ENCODE results near the gene PRODH.
"Not testable (repeated sequence)": the region's sequence is repeated elsewhere in the genome, so short reads cannot be mapped to it uniquely, and the experiment has no call there.

The PRODH gene

DNA sequence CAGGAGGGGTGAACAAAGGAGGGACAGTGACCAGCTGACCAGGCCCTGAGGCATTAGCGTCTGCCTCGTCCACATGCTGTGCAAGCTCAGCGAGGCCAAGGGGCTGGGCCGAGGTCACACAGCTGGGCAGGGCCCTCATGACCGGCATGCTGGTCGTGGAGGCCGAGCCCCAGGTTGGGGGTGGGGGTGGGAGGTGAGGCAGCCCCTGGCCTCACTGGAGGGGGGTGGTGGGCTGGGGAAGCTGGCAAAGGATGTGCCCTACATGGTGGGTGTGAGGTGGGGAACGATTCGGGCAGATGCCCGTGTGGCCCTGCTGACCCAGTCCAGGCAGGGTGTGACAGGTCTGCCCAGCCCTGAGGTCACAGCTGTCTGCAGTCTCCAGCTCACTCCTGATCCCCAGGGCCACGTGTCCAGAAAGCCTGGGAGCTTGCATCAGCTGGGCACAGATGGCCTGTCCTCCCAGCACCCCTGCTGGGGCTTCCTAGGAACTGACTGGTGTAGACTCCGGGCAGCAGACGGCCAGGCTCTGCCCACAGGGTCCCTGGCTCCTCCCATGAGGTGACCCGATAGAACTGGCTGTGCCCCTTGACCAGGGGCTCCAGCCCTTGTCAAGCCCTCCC is 31.4 kb upstream of the PRODH start:
- 66 to 79% methylated on average over 10 to 13 of the region's 14 CpGs for WGBS, 2 experiments (ENCODE audit: insufficient coverage in 2 of 2)
- not testable (repeated sequence) for H3K27ac ChIP-seq (ENCODE audit: low read depth, low read length, severe bottlenecking); H3K4me3 ChIP-seq (ENCODE audit: extremely low read depth, insufficient read depth, low read length, poor library complexity, severe bottlenecking)

DNA sequence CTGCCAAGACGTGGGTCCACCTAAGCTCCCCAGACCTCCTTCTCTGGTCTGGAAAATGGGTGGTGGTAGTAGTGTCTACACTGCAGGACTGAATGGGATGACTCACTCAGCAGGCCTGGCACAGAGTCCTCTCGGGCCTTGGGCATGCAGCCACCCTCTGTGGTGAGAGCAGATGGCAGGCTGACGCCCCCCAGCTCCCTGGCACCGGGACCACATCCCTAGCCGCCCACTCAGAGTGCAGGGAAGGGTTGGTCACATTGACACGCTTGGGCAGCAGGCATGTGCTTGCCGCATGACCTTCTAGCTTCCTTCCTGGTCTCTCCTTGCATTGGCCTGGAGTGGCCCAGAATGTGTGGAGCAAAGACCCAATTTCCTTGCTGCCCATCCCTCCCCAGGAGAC is 30.7 kb upstream of the PRODH start:
- 85 to 93% methylated on average over 6 to 7 of the region's 7 CpGs for WGBS, 2 experiments (ENCODE audit: insufficient coverage in 2 of 2)

More for the DNA sequence above, 31.4 kb upstream of the PRODH start:
- not testable (repeated sequence) for H3K9me3 ChIP-seq (ENCODE audit: control insufficient read depth, low read length); H3K36me3 ChIP-seq (ENCODE audit: control insufficient read depth, insufficient read depth, low read length); H3K4me1 ChIP-seq (ENCODE audit: control insufficient read depth, insufficient read depth, low read length, poor library complexity, severe bottlenecking)

DNA sequence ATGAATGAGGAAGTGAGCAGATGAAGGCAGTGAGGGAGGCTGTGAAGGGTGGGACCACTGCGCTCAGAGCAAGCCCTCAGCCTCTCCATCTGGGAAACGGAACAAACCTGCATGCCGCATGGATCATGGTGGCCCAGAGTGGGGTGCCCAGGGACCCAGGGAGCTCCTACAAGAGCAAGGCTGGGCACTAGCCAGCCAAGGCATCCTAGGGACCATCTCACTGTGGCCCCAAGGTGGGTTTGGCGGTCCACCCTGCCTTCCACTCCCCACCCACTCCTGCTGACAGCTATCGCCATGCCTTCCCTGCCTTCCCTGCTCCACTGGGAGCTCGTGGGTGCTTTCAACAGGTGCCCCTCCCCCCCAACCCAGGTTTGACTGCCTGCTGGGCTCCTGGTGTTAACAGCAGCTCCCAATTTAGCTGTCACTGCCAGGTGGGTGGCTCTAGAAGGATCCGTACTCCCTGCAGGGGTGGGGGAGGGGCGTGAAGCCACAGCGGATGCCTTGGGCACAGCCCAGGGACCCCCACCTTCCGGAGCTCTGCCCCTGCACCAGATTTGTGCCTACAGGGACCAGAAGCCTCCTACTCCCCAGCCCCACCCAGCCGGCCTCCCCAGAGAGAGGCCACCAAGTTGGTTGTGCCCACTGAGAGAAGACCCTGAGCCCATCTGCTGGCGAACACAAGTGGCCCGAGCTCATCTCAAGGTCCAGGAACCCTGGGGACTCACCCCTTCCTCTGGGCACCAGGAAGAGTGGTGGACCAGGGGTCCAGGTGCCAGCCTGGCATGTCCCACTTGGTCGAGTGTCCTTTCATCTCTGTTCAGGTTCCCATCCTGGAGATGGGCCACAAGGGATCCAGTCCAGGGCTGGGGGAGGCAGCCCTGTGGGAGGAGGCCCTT is 29.7 kb upstream of the PRODH start:
- Histone ChIP-seq H3K4me1 (ENCODE audit: control insufficient read depth, insufficient read depth, low read length, poor library complexity, severe bottlenecking) (peaks cover 4% of the 10 kb centered on the region), H3K9me3 (ENCODE audit: control insufficient read depth, low read length) (no peaks in the 10 kb centered on the region), H3K27ac (ENCODE audit: low read depth, low read length, severe bottlenecking) (no peak overlapping the region), H3K4me3 (ENCODE audit: extremely low read depth, insufficient read depth, low read length, poor library complexity, severe bottlenecking) (no peak overlapping the region), H3K36me3 (ENCODE audit: control insufficient read depth, insufficient read depth, low read length) (no peaks in the 10 kb centered on the region)
- 84 to 88% methylated on average over 12 to 13 of the region's 14 CpGs for WGBS, 2 experiments (ENCODE audit: insufficient coverage in 2 of 2)

More for the DNA sequence above, 30.7 kb upstream of the PRODH start:
- no peaks in the 10 kb centered on the region for H3K9me3 ChIP-seq (ENCODE audit: control insufficient read depth, low read length)
- H3K36me3 ChIP-seq (ENCODE audit: control insufficient read depth, insufficient read depth, low read length), result no peaks in the 10 kb centered on the region
- H3K4me1 ChIP-seq (ENCODE audit: control insufficient read depth, insufficient read depth, low read length, poor library complexity, severe bottlenecking), result peaks cover 4% of the 10 kb centered on the region
- no peak overlapping the region for H3K27ac ChIP-seq (ENCODE audit: low read depth, low read length, severe bottlenecking)
- H3K4me3 ChIP-seq (ENCODE audit: extremely low read depth, insufficient read depth, low read length, poor library complexity, severe bottlenecking), result no peak overlapping the region

DNA sequence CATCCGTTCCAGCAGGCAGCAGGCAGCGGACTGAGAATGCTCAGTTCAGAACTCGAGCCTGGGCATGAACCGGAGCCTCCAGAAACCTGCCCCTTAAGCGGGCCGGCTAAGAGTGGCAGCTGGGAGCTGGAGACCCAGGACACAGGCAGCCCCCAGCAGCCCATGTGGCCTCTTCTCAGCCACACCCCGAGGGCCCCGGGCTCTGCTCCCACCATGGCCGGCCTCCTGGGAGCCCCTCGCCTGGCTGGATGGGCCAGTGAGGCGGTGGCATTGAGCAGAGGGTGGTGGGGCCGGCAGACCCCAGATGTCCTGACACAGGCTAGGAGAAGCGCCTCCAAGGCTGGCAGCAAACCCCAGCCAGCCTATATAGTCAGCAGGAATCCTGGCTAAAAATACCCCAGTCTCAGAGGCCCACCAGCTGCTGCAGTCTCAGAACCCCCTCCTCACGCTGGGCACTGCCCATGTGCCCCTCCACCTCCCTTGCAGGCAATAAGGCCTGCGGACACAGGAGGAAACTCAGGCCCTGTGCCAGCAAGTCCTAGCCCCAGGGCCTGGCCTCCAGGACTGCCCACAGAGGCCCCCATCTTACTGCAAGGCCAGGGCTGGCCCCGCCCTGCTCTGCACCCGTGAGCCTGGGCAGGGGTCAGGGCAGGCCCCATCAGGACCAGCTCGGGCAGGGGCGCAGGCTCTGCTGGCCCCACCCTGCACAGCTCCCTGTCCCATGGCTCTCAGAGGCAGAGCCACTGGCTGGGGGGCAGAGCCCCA is 28.6 kb upstream of the PRODH start:
- WGBS, 2 experiments (ENCODE audit: insufficient coverage in 2 of 2), result 78 to 89% methylated on average over 4 to 7 of the region's 19 CpGs
- not testable (repeated sequence) for H3K27ac ChIP-seq (ENCODE audit: low read depth, low read length, severe bottlenecking); H3K4me3 ChIP-seq (ENCODE audit: extremely low read depth, insufficient read depth, low read length, poor library complexity, severe bottlenecking); H3K36me3 ChIP-seq (ENCODE audit: control insufficient read depth, insufficient read depth, low read length); H3K4me1 ChIP-seq (ENCODE audit: control insufficient read depth, insufficient read depth, low read length, poor library complexity, severe bottlenecking); H3K9me3 ChIP-seq (ENCODE audit: control insufficient read depth, low read length)

DNA sequence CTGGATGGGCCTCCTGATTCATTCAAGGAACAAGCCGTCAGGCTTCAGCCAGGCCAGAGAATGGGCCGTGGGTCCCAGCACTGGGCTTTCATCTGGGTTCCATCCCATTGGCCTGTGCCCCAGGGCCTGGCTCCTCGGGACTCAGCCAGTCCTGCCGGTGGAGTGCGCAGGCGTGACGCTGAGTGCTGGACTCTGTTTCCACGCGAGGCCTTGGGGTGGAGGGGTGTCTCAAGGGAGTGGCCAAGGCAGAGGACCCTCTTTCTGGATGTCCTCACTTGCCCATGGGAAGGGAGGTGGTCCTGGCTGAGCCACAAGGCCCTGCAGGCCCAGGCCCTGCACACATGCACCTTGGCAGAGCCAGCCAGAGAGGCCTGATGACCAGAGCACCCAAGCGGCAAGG is 28.0 kb upstream of the PRODH start:
- WGBS, 2 experiments (ENCODE audit: insufficient coverage in 2 of 2), result 87 to 94% methylated on average over 8 to 9 of the region's 10 CpGs
- not testable (repeated sequence) for H3K36me3 ChIP-seq (ENCODE audit: control insufficient read depth, insufficient read depth, low read length)

DNA sequence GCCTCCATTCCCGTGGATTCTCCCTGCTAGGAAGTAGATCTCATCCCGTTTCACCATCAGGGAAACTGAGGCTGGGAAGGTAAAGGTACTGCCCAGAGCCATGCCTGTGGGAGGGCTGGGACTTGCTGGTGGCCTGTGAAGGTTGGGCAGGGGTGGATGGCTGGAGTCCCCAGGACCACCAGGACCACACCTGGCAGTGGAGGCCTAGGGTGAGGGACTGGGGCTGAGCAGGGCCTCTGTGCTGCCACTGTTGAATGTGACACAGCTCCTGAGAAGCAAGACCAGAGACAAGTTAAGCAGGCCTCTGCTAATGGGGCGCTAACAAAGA is 26.2 kb upstream of the PRODH start:
- Histone ChIP-seq H3K4me1 (ENCODE audit: control insufficient read depth, insufficient read depth, low read length, poor library complexity, severe bottlenecking) (peaks cover 4% of the 10 kb centered on the region), H3K4me3 (ENCODE audit: extremely low read depth, insufficient read depth, low read length, poor library complexity, severe bottlenecking) (no peak overlapping the region), H3K9me3 (ENCODE audit: control insufficient read depth, low read length) (no peaks in the 10 kb centered on the region), H3K27ac (ENCODE audit: low read depth, low read length, severe bottlenecking) (no peak overlapping the region), H3K36me3 (ENCODE audit: control insufficient read depth, insufficient read depth, low read length) (no peaks in the 10 kb centered on the region)
- WGBS, 2 experiments (ENCODE audit: insufficient coverage in 2 of 2), result 90 to 100% methylated on average over 1 to 3 of the region's 3 CpGs

More for the DNA sequence above, 28.0 kb upstream of the PRODH start:
- H3K9me3 ChIP-seq (ENCODE audit: control insufficient read depth, low read length); H3K4me1 ChIP-seq (ENCODE audit: control insufficient read depth, insufficient read depth, low read length, poor library complexity, severe bottlenecking); H3K4me3 ChIP-seq (ENCODE audit: extremely low read depth, insufficient read depth, low read length, poor library complexity, severe bottlenecking); H3K27ac ChIP-seq (ENCODE audit: low read depth, low read length, severe bottlenecking): not testable (repeated sequence)

DNA sequence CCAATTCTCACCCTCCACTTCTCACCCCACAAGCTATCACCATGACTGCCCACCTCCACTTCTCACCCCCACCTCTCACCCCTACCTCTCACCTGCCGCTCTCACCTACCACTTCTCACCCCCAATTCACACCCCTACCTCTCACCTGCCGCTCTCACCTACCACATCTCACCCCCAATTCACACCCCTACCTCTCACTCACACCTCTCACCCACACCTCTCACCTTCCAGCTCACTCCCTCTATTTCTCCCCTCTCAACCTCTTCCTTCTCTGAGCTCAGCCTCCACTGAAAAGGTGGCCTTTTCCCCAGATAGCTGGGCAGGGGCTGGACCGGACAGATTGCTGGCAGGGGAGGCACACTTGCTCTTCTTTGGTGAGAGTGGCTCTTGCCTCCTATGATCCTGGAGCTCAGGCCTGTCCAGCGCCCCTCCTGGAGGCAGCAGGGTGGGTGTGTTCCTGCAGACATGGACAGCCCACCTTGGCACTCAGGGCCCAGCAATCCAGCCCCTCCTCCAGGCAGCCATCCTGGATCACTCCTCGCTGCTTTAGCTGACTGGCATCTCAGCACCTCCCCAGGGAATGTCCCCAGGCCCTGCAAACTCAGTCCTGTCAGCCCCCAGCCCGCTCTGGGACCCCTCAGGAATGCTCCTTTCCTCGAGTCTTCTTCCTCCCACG is 25.7 kb upstream of the PRODH start:
- not testable (repeated sequence) for H3K36me3 ChIP-seq (ENCODE audit: control insufficient read depth, insufficient read depth, low read length); H3K4me3 ChIP-seq (ENCODE audit: extremely low read depth, insufficient read depth, low read length, poor library complexity, severe bottlenecking); H3K9me3 ChIP-seq (ENCODE audit: control insufficient read depth, low read length); H3K27ac ChIP-seq (ENCODE audit: low read depth, low read length, severe bottlenecking); H3K4me1 ChIP-seq (ENCODE audit: control insufficient read depth, insufficient read depth, low read length, poor library complexity, severe bottlenecking)
- WGBS, 2 experiments (ENCODE audit: insufficient coverage in 2 of 2), result 91% methylated on average over 5 to 7 of the region's 8 CpGs

DNA sequence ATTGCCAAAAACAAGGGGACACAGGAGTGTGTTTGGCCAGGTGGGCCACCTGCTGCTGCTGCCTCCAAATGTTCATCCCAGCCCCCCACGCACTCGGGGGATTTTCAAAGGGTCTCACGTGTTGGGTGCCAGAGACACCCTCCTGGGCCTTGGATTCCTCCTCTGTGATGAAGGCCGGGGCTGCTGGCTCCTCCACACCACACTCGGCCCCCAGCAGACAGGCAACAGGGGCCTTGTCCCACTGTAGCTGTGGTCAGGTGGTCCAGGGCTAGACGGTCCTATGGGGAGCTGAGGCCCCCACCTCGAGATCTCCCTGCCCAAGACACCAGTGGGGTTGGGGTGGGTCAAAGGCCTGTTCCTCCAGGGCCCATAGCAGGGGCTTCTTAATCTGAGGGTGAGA is 25.1 kb upstream of the PRODH start:
- H3K4me3 ChIP-seq (ENCODE audit: extremely low read depth, insufficient read depth, low read length, poor library complexity, severe bottlenecking); H3K27ac ChIP-seq (ENCODE audit: low read depth, low read length, severe bottlenecking); H3K4me1 ChIP-seq (ENCODE audit: control insufficient read depth, insufficient read depth, low read length, poor library complexity, severe bottlenecking); H3K36me3 ChIP-seq (ENCODE audit: control insufficient read depth, insufficient read depth, low read length); H3K9me3 ChIP-seq (ENCODE audit: control insufficient read depth, low read length): not testable (repeated sequence)
- 77 to 89% methylated on average over 3 to 4 of the region's 7 CpGs for WGBS, 2 experiments (ENCODE audit: insufficient coverage in 2 of 2)

DNA sequence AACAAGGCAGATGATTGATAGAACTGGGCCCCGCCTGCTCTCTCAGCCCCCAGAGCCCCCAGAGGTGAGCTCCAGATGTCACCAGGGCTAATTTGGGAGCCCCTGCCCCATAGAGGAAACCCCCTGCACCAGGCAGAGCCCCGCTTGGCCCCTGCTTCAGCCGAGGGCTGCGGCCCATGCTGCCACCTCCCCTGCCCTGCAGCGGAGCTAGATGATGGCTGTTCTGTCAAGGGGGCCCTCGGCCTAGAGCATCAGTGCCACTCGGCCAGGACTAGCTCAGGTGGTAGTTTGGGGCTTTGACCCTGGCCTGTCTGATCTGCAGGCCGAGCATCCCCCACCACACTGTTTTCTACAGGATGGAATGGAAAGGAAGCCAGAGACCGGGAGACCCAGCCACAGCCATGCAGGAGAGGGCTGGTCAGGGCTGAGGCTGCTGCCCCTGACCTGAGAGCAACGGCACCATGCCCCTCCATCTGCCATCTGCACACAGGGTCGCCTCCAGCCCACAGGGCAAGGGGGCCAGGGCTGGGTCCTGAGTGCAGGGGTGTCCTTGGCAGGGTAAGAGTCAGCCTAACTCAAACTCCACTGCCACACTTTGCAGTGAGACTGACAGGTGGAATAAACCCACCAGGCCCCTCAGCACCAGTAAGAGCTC is 24.2 kb upstream of the PRODH start:
- WGBS, 2 experiments (ENCODE audit: insufficient coverage in 2 of 2), result 92% methylated on average over 9 of the region's 11 CpGs; no CpG with 5 or more reads in 1 of the 2 experiments
- not testable (repeated sequence) for H3K27ac ChIP-seq (ENCODE audit: low read depth, low read length, severe bottlenecking); H3K4me3 ChIP-seq (ENCODE audit: extremely low read depth, insufficient read depth, low read length, poor library complexity, severe bottlenecking); H3K36me3 ChIP-seq (ENCODE audit: control insufficient read depth, insufficient read depth, low read length); H3K9me3 ChIP-seq (ENCODE audit: control insufficient read depth, low read length); H3K4me1 ChIP-seq (ENCODE audit: control insufficient read depth, insufficient read depth, low read length, poor library complexity, severe bottlenecking)

DNA sequence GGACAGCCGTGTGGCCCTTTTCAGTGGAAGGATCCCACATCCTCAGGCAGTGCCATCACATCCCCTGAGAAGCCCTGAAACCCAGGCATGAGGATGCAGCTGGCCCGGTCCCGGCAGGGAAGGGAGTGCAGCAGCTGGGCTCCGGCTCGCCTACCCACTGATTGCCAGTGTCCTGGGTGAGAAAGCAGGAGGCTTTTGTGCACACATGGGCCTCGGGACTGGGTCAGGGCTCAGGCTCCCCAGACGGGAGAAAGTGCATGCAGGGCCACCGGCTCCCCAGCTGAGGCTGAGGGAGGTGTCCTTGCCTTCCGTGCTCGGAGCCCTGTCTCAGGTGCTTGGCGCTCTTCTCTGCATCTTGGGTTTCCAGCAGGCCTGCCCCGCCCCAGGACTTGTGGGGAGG is 23.6 kb upstream of the PRODH start:
- not testable (repeated sequence) for H3K4me1 ChIP-seq (ENCODE audit: control insufficient read depth, insufficient read depth, low read length, poor library complexity, severe bottlenecking); H3K9me3 ChIP-seq (ENCODE audit: control insufficient read depth, low read length); H3K4me3 ChIP-seq (ENCODE audit: extremely low read depth, insufficient read depth, low read length, poor library complexity, severe bottlenecking); H3K36me3 ChIP-seq (ENCODE audit: control insufficient read depth, insufficient read depth, low read length); H3K27ac ChIP-seq (ENCODE audit: low read depth, low read length, severe bottlenecking)
- WGBS, 2 experiments (ENCODE audit: insufficient coverage in 2 of 2), result 93 to 95% methylated on average over 3 to 7 of the region's 12 CpGs
